Measurements from ENCODE around the gene RFX3. TPM values are rescaled to one million over a fixed set of nuclear protein-coding genes. Genes with fewer than 3 reads are reported as not detected.

The RFX3 gene
- total RNA-seq, 4 donors from 2014 or later = 2.1 to 11.5 (median 7.3) TPM

- in situ Hi-C loops (cut with MboI; ENCODE audit: low sequenced_read_pairs in 4 of 4) (loop anchor here in 1 of 4 donors (25.0 kb wide), 1 partner anchor 107 kb away; no protein-coding TSS in a partner anchor), intact Hi-C loops (cut with DNase I; ENCODE audit: low total_unique reads) (no loop called here)
- Histone ChIP-seq H3K4me1 (no peaks in the 10 kb centered on the region), H3K27me3 (no peaks in the 10 kb centered on the region), H3K36me3 (no peaks in the 10 kb centered on the region), H3K27ac (no peak overlapping the region), H3K9me3 (no peaks in the 10 kb centered on the region), H3K4me3 (no peak overlapping the region)
- DNase-seq (no peak), ATAC-seq (no peak)
- no peak for TF ChIP-seq CTCF (IDR thresholded peaks at IDR 0.05 in 4 of 5, conservative IDR thresholded peaks at IDR 0.05 in 1 of 5)
- no peak for TF ChIP-seq POLR2A (IDR thresholded peaks at IDR 0.05)
Measured at GRCh38 chr9:3205421-3206095, 320.2 kb downstream of the RFX3 start.

- intact Hi-C loops (cut with DNase I; ENCODE audit: low total_unique reads) (no loop called here), in situ Hi-C loops (cut with MboI; ENCODE audit: low sequenced_read_pairs in 4 of 4) (loop anchor here in 1 of 4 donors (25.0 kb wide), 1 partner anchor 112 kb away; no protein-coding TSS in a partner anchor)
- no peak for ATAC-seq
- no peak for DNase-seq
- no peaks in the 10 kb centered on the region for H3K27me3 ChIP-seq
- no peak overlapping the region for H3K4me3 ChIP-seq
- no peaks in the 10 kb centered on the region for H3K36me3 ChIP-seq
- no peaks in the 10 kb centered on the region for H3K4me1 ChIP-seq
- H3K9me3 ChIP-seq = no peaks in the 10 kb centered on the region
- H3K27ac ChIP-seq = no peak overlapping the region
- TF ChIP-seq CTCF (IDR thresholded peaks at IDR 0.05 in 4 of 5, conservative IDR thresholded peaks at IDR 0.05 in 1 of 5) (no peak), POLR2A (IDR thresholded peaks at IDR 0.05) (no peak)
Measured at GRCh38 chr9:3200331-3200774, 325.4 kb downstream of the RFX3 start.

- DNase-seq (no peak), ATAC-seq (no peak)
- no peaks in the 10 kb centered on the region for H3K9me3 ChIP-seq
- in situ Hi-C loops (cut with MboI; ENCODE audit: low sequenced_read_pairs in 4 of 4) (loop anchor here in 3 of 4 donors (25.0 kb wide), 2 partner anchors 94 to 331 kb away; no protein-coding TSS in a partner anchor), intact Hi-C loops (cut with DNase I; ENCODE audit: low total_unique reads) (no loop called here)
- no peaks in the 10 kb centered on the region for H3K36me3 ChIP-seq
- no peaks in the 10 kb centered on the region for H3K27me3 ChIP-seq
- TF ChIP-seq CTCF (IDR thresholded peaks at IDR 0.05 in 4 of 5, conservative IDR thresholded peaks at IDR 0.05 in 1 of 5) = no peak
- TF ChIP-seq POLR2A (IDR thresholded peaks at IDR 0.05) = no peak
- H3K4me3 ChIP-seq = no peak overlapping the region
- no peaks in the 10 kb centered on the region for H3K4me1 ChIP-seq
- no peak overlapping the region for H3K27ac ChIP-seq
Measured at GRCh38 chr9:3193791-3194190, 332.0 kb downstream of the RFX3 start.

GRCh38 chr9:3191715-3192114 is 334.1 kb downstream of the RFX3 start:
- no peaks in the 10 kb centered on the region for H3K9me3 ChIP-seq
- H3K27ac ChIP-seq = no peak overlapping the region
- intact Hi-C loops (cut with DNase I; ENCODE audit: low total_unique reads) (no loop called here), in situ Hi-C loops (cut with MboI; ENCODE audit: low sequenced_read_pairs in 4 of 4) (loop anchor here in 3 of 4 donors (25.0 kb wide), 2 partner anchors 96 to 329 kb away; no protein-coding TSS in a partner anchor)
- no peaks in the 10 kb centered on the region for H3K4me1 ChIP-seq
- no peaks in the 10 kb centered on the region for H3K36me3 ChIP-seq
- ATAC-seq (no peak), DNase-seq (no peak)
- TF ChIP-seq POLR2A (IDR thresholded peaks at IDR 0.05) (no peak), CTCF (IDR thresholded peaks at IDR 0.05 in 4 of 5, conservative IDR thresholded peaks at IDR 0.05 in 1 of 5) (no peak)
- no peaks in the 10 kb centered on the region for H3K27me3 ChIP-seq
- H3K4me3 ChIP-seq = no peak overlapping the region

Measured in gastrocnemius medialis (tissue), 4 donors.